GM10248 (cell line): ENCODE results near the gene TRERF1.

ENCODE experiments used
- CTCF ChIA-PET: fragments of 300-600 bp; sonication (Branson Sonifier 250); formaldehyde crosslinking; extraction: SDS; loops from one replicate; lab custom pipeline; 2021; ENCODE audit warnings: antibody characterized with exemption; lab: Yijun Ruan, JAX
- POLR2A ChIA-PET: fragments of 350-650 bp; sonication (Branson Sonifier 250); formaldehyde crosslinking; extraction: SDS; loops from one replicate; lab custom pipeline; 2020; ENCODE audit warnings: antibody characterized with exemption; lab: Yijun Ruan, JAX
- DNase-seq: peaks from one replicate; pipeline ENCODE4 v3.0.0; 2012; ENCODE audit errors: extremely low spot score
- TF ChIP-seq, protein P1 (sequence below): IDR thresholded peaks from 2 replicates; pipeline ENCODE4 v1.5.1; 2012; ENCODE audit warnings: mild to moderate bottlenecking, low read depth; ENCODE audit errors: extremely low read depth, missing control alignments, control extremely low read depth

Gene TRERF1

DNA sequence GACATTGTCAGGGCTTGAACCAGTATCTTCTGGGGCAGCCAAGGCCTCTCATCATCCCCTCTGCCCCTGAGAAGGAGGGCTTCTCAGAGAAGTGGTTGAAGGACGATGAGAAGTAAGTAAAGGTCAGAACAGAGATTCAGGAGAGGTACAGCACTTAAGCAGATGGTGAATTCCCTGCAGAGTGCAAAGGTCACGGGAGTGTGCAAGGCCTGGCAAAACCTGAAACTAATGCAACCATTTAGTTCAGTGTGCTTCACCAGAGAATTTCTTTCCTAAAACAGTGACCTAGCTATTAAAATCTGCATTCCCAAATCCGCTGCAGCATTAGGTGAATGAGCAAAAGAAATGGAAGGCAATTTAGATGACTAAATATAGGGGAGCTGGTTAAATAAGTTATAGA, 58.4 kb downstream of the TRERF1 start:
- ChIA-PET POLR2A (no interaction called here), CTCF (no interaction called here)
- TF ChIP-seq, protein P1, sequence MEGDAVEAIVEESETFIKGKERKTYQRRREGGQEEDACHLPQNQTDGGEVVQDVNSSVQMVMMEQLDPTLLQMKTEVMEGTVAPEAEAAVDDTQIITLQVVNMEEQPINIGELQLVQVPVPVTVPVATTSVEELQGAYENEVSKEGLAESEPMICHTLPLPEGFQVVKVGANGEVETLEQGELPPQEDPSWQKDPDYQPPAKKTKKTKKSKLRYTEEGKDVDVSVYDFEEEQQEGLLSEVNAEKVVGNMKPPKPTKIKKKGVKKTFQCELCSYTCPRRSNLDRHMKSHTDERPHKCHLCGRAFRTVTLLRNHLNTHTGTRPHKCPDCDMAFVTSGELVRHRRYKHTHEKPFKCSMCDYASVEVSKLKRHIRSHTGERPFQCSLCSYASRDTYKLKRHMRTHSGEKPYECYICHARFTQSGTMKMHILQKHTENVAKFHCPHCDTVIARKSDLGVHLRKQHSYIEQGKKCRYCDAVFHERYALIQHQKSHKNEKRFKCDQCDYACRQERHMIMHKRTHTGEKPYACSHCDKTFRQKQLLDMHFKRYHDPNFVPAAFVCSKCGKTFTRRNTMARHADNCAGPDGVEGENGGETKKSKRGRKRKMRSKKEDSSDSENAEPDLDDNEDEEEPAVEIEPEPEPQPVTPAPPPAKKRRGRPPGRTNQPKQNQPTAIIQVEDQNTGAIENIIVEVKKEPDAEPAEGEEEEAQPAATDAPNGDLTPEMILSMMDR, result no peak
- DNase-seq, result no peak

DNA sequence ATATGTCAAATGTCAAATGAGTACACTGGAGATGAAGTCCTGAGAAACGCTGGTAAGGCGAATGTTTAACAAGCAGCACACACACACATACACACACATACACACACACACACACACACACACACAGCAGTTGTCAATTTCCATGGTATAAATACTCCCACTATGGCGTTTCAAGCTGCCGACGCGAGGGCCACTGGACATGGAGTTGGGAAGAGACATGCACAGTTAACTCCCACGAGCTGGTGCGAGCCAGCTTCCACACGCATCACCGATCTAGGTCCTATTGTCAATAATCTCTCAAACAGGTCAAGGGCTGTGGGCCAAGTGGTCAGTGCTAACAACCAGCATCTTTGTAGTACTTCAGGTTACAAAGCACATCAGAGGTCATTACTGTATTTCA, 58.9 kb downstream of the TRERF1 start:
- POLR2A ChIA-PET, result no interaction called here

DNA sequence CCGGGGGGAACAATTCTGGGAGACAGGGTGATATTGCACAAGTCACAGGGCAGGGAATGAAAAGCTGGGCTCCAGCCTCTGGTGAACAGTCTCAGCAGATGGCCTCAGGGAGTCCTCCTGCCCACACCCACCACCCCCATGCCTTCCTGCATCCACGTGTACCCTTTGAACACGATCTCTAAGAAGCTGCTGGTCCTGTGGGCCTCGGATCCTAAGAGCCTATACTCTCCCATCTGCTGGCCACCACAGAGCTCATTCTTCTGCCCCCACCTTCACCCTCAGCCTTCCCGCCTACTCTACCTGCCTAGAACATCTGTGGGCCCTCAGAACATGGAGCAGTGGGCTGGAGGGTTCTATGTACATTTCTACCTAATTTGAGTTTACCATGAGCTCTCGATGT, 60.3 kb downstream of the TRERF1 start:
- TF ChIP-seq, protein P1, result no peak
- no peak for DNase-seq
- ChIA-PET CTCF (interaction anchor here (0.8 to 2.2 kb wide), 8 partner anchors 10 to 204 kb away, joined by 3 to 9 read pairs (median 4); no protein-coding TSS in a partner anchor), POLR2A (interaction anchor here (0.7 kb wide), 1 partner anchor 178 kb away, joined by 3 read pairs; no protein-coding TSS in a partner anchor)

More for the DNA sequence above, 58.9 kb downstream of the TRERF1 start:
- TF ChIP-seq, protein P1, result no peak
- CTCF ChIA-PET, result interaction anchor here (0.7 to 2.2 kb wide), 3 partner anchors 10 to 155 kb away, joined by 3 to 9 read pairs (median 6); no protein-coding TSS in a partner anchor
- no peak for DNase-seq

DNA sequence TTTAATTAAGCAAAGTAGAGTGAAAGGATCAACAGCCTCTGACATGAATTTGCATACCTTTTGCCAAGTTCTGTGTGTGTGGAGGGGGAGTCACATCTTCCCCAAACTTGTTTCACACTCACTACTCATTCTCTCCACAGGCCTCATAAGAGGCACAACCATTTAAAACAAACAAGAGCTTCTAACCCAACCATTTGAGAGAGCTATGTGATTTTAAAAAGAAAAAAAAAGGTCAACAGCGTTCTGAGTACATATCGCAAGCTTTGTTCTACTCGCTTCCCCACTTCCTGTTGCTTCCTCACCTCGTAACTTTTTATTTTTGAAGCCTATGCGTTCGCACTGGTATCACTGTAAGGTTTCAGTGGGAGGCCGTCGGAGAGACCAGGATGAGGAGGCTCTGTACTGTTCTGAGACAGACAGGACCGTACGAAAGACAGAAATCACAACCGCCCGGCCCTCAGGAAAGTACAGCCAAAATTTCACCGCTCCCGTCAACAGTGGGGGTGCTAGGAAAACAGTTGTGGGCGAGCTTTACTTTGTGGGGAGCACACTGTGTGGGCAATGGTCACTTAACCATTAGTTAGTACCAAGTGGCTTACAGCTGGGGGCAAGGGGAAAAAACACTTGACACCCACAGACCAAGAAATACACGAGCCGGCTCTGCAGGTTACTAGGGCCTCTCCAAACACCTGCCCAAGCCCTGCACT, 61.3 kb downstream of the TRERF1 start:
- TF ChIP-seq, protein P1, result no peak
- ChIA-PET CTCF (interaction anchor here (0.8 to 2.2 kb wide), 10 partner anchors 11 to 130 kb away, joined by 3 to 8 read pairs (median 3); no protein-coding TSS in a partner anchor), POLR2A (no interaction called here)
- DNase-seq, result peak; percentile 55

DNA sequence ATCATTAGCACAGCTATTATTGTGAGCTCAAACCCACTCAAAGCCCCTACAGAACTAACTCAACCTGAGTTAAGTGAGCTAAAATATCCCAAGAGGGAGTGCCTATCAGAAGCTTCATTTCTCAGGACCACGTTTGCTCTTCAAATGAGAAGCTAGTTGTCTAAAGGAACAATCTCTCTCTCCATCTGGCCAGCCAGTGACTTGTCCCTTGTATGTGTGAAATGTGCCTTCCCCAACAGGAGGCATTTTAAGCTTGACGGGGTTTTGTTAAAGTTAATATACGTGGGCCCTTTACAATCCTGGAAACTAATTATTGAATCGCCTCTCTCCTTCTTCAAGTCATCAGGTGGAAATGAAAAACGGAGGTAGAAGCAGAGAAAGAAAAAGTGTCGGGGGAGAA, 62.0 kb downstream of the TRERF1 start:
- no peak for DNase-seq
- ChIA-PET POLR2A (no interaction called here), CTCF (interaction anchor here (0.8 to 2.2 kb wide), 9 partner anchors 11 to 162 kb away, joined by 3 to 8 read pairs (median 3); no protein-coding TSS in a partner anchor)
- TF ChIP-seq, protein P1, result no peak

DNA sequence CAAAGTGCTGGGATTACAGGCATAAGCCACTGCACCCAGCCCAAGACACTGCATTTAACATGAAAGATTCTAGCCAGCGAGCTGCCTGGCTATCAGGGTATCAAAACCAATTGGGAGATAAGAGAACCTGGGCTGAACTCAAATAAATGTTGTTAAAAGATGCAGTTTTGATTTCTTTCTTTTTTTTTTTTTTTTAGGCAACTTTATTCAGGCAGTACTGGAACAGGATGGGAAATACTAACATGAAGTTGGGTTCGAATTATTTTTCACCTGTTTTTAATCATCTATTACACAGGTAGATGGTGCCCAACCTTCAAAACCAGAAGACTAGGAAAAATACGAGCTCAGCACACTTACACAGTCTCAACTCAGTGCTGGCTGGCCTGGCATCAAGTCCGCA, 63.7 kb downstream of the TRERF1 start:
- no peak for DNase-seq
- ChIA-PET POLR2A (no interaction called here), CTCF (interaction anchor here (1.2 to 1.9 kb wide), 3 partner anchors 11 to 164 kb away, joined by 4 to 5 read pairs (median 4); no protein-coding TSS in a partner anchor)
- TF ChIP-seq, protein P1, result no peak
